ENCODE measurements around the gene SPRED1. TPM values are rescaled to one million over a fixed set of nuclear protein-coding genes. Genes with fewer than 3 reads are reported as not detected.
A peak's percentile ranks its signal among the peaks of the same experiment; 100 is the strongest.

Gene SPRED1
- total RNA-seq (2016; rRNA removed; fragmentation: Illumina TruSeq; extraction: Trizol): 9.4 and 9.6 TPM in 2 replicates
- 3.8 and 3.9 TPM in 2 replicates for total RNA-seq (2016; cell fraction: cytosol; rRNA removed; fragmentation: Illumina TruSeq; extraction: Trizol; ENCODE audit: low read depth)
- total RNA-seq (2016; cell fraction: insoluble cytoplasmic fraction; rRNA removed; fragmentation: Illumina TruSeq; extraction: Trizol): 8.8 and 10.3 TPM in 2 replicates
- 6.7 and 8.9 TPM in 2 replicates for total RNA-seq (2016; cell fraction: membrane; rRNA removed; fragmentation: Illumina TruSeq; extraction: Trizol)
- total RNA-seq (2016; cell fraction: nucleus; rRNA removed; fragmentation: Illumina TruSeq; extraction: Trizol): 9.2 and 11.1 TPM in 2 replicates
- polyA plus RNA-seq (2011; rRNA removed): 3.4 and 3.8 TPM in 2 replicates
- 1.4 and 2.6 TPM in 2 replicates for polyA plus RNA-seq (2011; cell fraction: cytosol; rRNA removed)
- 3.3 and 3.7 TPM in 2 replicates for polyA plus RNA-seq (2011; cell fraction: nucleus; rRNA removed)
- 7.2 and 8.0 TPM in 2 replicates for polyA plus RNA-seq (2012)
- 0.54 and 0.76 TPM in 2 replicates for polyA plus RNA-seq (2016; cell fraction: cytosol; fragmentation: Illumina TruSeq; extraction: Trizol; ENCODE audit: low read depth)
- 7.2 and 7.7 TPM in 2 replicates for polyA plus RNA-seq (2016; cell fraction: insoluble cytoplasmic fraction; fragmentation: Illumina TruSeq; extraction: Trizol; ENCODE audit: low read depth)
- polyA plus RNA-seq (2016; cell fraction: membrane; fragmentation: Illumina TruSeq; extraction: Trizol; ENCODE audit: low read depth): 2.1 and 2.6 TPM in 2 replicates
- 5.9 and 6.9 TPM in 2 replicates for polyA plus RNA-seq (2016; cell fraction: nucleus; fragmentation: Illumina TruSeq; extraction: Trizol; ENCODE audit: insufficient read depth, low read depth)
- polyA minus RNA-seq (2011; rRNA and poly(A)+ RNA removed; ENCODE audit: low replicate concordance): 2.6 and 7.2 TPM in 2 replicates
- polyA minus RNA-seq (2011; cell fraction: cytosol; rRNA and poly(A)+ RNA removed): 8.4 and 9.2 TPM in 2 replicates
- polyA minus RNA-seq (2011; cell fraction: nucleus; rRNA and poly(A)+ RNA removed): 33.1 and 35.3 TPM in 2 replicates
- Bru-seq, nascent RNA: percentile 88 among the genes with signal in this experiment
- percentile 81 among the genes with signal in this experiment for BruChase-seq, experiment 1, labeled RNA remaining after a 6-hour chase
- percentile 82 among the genes with signal in this experiment for BruChase-seq, experiment 2, labeled RNA remaining after a 2-hour chase
- long read RNA-seq, experiment 1, full-length matches to known transcripts: 1 of 3 reads
- long read RNA-seq, experiment 1, partial matches to known transcripts: 0 of 3 reads
- long read RNA-seq, experiment 1, other reads (novel, unspliced or antisense): 2 of 3 reads
- long read RNA-seq, experiment 2, full-length matches to known transcripts: 2 of 25 reads
- long read RNA-seq, experiment 2, partial matches to known transcripts: 1 of 25 reads
- long read RNA-seq, experiment 2, other reads (novel, unspliced or antisense): 22 of 25 reads

- Histone ChIP-seq H3K36me3 (replicated peaks in 1 of 2; ENCODE audit: control insufficient read depth in 1 of 2, insufficient read depth in 2 of 2, low read length in 2 of 2) (no peaks in the 10 kb centered on the region), H2AFZ (ENCODE audit: low read length) (peak within 1 kb of the TSS; percentile 61), H3K9me3 (ENCODE audit: low read length) (no peaks in the 10 kb centered on the region), H3K27ac (ENCODE audit: extremely low read length, insufficient read depth, low read length) (peak within 1 kb of the TSS; percentile 97), H3K27me3 (ENCODE audit: control insufficient read depth in 1 of 2, insufficient read depth in 2 of 2, low read length in 2 of 2) (no peaks in the 10 kb centered on the region; a peak in 1 of 5 replicates), H3K4me1 (ENCODE audit: insufficient read depth, low read length) (peaks cover 34% of the 10 kb centered on the region), H3K9ac (ENCODE audit: insufficient read depth, low read depth, low read length) (peak within 1 kb of the TSS; percentile 85), H4K20me1 (ENCODE audit: insufficient read depth, low read length) (peaks cover 17% of the 10 kb centered on the region; the same call in 1 of the 2 replicates), H3K4me3 (replicated peaks in 1 of 3; ENCODE audit: insufficient read depth in 1 of 3, low read depth in 2 of 3, low read length in 3 of 3) (peak within 1 kb of the TSS; percentile 78 to 84 (median 82)), H3K79me2 (ENCODE audit: insufficient read depth, low read length) (peaks cover 48% of the 10 kb centered on the region), H3K4me2 (ENCODE audit: low read depth, low read length) (peak within 1 kb of the TSS; percentile 90)
- ChIA-PET CTCF (ENCODE audit: low intra/inter-chr PET ratio, low total read pairs) (no interaction called here), POLR2A (interaction anchor here (1.0 to 3.7 kb wide), 10 partner anchors 11 to 202 kb away, joined by 3 to 29 read pairs (median 4); partner anchors contain the start of gene FAM98B)
- DNase-seq (ENCODE audit: low spot score) (peak; percentile 14), FAIRE-seq (no peak), ATAC-seq (peak; percentile 66)
- BruUV-seq (replicated peaks): no TSS peak
- 0% methylated on average over 25 of the region's 75 CpGs for WGBS (ENCODE audit: low lambda C conversion rate)
- intact Hi-C loops (cut with micrococcal nuclease; ENCODE audit: unreplicated experiment): no loop called here
- in situ Hi-C loops (cut with HindIII; ENCODE audit: extremely low pct_ligation_motif_present, low pct_unique_long_range_greater_than_20kb): loop anchor here (10.0 kb wide), 1 partner anchor 178 kb away; no protein-coding TSS in a partner anchor
- TF ChIP-seq AGO2 (optimal IDR thresholded peaks at IDR 0.05; ENCODE audit: low read depth, low read length) (peak; percentile 73), KDM5A (IDR thresholded peaks at IDR 0.05; ENCODE audit: borderline replicate concordance, low read length) (0 out of 2 replicates have a peak, but pooled peaks have one; percentile 14), ZNF83 (CRISPR knock-in tag; IDR thresholded peaks at IDR 0.05; ENCODE audit: borderline replicate concordance) (no peak), ZSCAN20 (CRISPR knock-in tag; IDR thresholded peaks at IDR 0.05; ENCODE audit: borderline replicate concordance) (no peak), ZFY (CRISPR knock-in tag; IDR thresholded peaks at IDR 0.05) (0 out of 2 replicates have a peak, but pooled peaks have one; percentile 11), ZZZ3 (CRISPR knock-in tag; IDR thresholded peaks at IDR 0.05; ENCODE audit: borderline replicate concordance) (no peak), CBX5 (CRISPR knock-in tag; IDR thresholded peaks at IDR 0.05; ENCODE audit: borderline replicate concordance) (no peak), GABPA (IDR thresholded peaks at IDR 0.05; ENCODE audit: low read depth, low read length) (no peak; the same call in 1 of the 2 replicates), GABPA (CRISPR knock-in tag; IDR thresholded peaks at IDR 0.05; ENCODE audit: low read depth) (no peak), ARID5B (CRISPR knock-in tag; IDR thresholded peaks at IDR 0.05) (no peak), CCDC6 (CRISPR knock-in tag; IDR thresholded peaks at IDR 0.05) (0 out of 2 replicates have a peak, but pooled peaks have one; percentile 8), KDM2A (CRISPR knock-in tag; IDR thresholded peaks at IDR 0.05; ENCODE audit: borderline replicate concordance, low read depth) (peak; percentile 11; the same call in 1 of the 2 replicates)
Observed at GRCh38 chr15:38252481-38253350, at the start of gene SPRED1. SPRED1 (plus strand) TSS chr15:38252836; CDS start chr15:38253186, 350 bp downstream.

Data from HepG2 (cell line).